IPS DF 6.9 (cell line): ENCODE results near the gene ADARB2.

Source experiments
- DNase-seq: peaks from one replicate; pipeline ENCODE4 v3.0.0-alpha.2; 2013; ENCODE audit warnings: low read depth, low spot score
- H3K27ac ChIP-seq: one replicate; pipeline ENCODE4 v1.5.1; 2013; ENCODE audit warnings: low read length, control low read depth
- H3K27me3 ChIP-seq: 2 replicates; pipeline ENCODE4 v1.6.1; 2013; ENCODE audit warnings: mild to moderate bottlenecking, low read length; ENCODE audit not compliant: control insufficient read depth, insufficient read depth
- H3K36me3 ChIP-seq: 2 replicates; pipeline ENCODE4 v1.6.1; 2013; ENCODE audit warnings: low read length; ENCODE audit not compliant: control insufficient read depth, insufficient read depth
- H3K4me1 ChIP-seq: 2 replicates; pipeline ENCODE4 v1.6.1; 2013; ENCODE audit warnings: low read length; ENCODE audit not compliant: control insufficient read depth, insufficient read depth
- H3K4me3 ChIP-seq: 2 replicates; pipeline ENCODE4 v1.5.1; 2013; ENCODE audit warnings: mild to moderate bottlenecking, low read length
- H3K9me3 ChIP-seq: 2 replicates; pipeline ENCODE4 v1.6.1; 2013; ENCODE audit warnings: low read length, inconsistent platforms; ENCODE audit not compliant: control insufficient read depth, insufficient read depth
- WGBS: extraction: QIAGEN DNeasy Blood & Tissue Kit; methylation state at CpG from one replicate; pipeline ENCODE4 v1.1.7; 2013; ENCODE audit warnings: mixed read lengths, missing lambda C conversion rate; ENCODE audit not compliant: insufficient read length, insufficient coverage; 5-methylcytosine and 5-hydroxymethylcytosine counted together

The ADARB2 gene

DNA sequence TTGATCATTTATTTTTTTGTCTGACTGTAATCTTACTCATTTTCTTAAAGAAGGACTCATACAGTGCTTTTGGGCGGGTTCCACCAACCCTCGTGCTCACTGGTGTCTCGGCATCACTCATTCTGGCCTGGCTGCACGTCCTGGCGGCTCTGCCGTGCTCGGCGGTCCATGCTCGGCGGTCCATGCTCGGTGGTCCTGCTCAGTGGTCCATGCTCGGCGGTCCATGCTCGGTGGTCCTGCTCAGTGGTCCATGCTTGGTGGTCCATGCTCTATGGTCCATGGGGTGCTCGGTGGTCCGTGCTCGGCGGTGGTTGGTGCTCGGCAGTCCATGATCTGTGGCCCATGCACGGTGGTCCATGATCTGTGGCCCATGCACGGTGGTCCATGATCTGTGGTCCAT lies 608.7 kb downstream of the ADARB2 start:
- Histone ChIP-seq H3K36me3 (peaks cover 21% of the 10 kb centered on the region), H3K27ac (no peak overlapping the region), H3K27me3 (no peaks in the 10 kb centered on the region), H3K9me3 (no peaks in the 10 kb centered on the region), H3K4me3 (no peak overlapping the region), H3K4me1 (no peaks in the 10 kb centered on the region)
- no peak for DNase-seq
- no CpG with 5 or more reads among the region's 21 CpGs for WGBS

- no peaks in the 10 kb centered on the region for H3K27me3 ChIP-seq
- H3K9me3 ChIP-seq = no peaks in the 10 kb centered on the region
- no peak overlapping the region for H3K4me3 ChIP-seq
- WGBS = no CpG with 5 or more reads among the region's 2 CpGs
- no peak overlapping the region for H3K27ac ChIP-seq
- peaks cover 21% of the 10 kb centered on the region for H3K36me3 ChIP-seq
- DNase-seq = no peak
- H3K4me1 ChIP-seq = no peaks in the 10 kb centered on the region
Measured at GRCh38 chr10:1128115-1128514, 609.2 kb downstream of the ADARB2 start.

DNA sequence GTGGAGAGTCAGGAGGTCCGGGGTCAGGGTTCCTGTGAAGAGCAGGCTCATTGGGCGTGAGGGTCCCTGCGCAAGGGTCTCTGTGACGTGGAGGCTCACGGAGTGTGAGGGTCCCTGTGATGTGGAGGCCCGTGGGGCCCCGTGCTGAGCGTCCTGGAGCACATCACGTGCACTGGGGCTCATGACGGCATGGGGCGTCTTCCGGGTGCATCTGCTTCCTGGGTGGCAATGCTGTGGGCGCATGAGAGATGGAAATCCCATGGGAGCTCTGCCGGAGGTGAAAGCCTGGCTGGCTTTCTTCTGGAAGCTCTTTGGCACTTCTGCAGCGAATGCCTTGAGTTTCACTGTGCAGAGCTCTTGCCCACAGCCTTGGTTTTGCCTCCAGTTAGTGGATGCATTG lies 609.7 kb downstream of the ADARB2 start:
- no peak overlapping the region; the same call in 1 of the 2 replicates for H3K4me3 ChIP-seq
- H3K4me1 ChIP-seq = no peaks in the 10 kb centered on the region
- H3K27me3 ChIP-seq = no peaks in the 10 kb centered on the region
- H3K27ac ChIP-seq = no peak overlapping the region
- H3K9me3 ChIP-seq = no peaks in the 10 kb centered on the region
- no CpG with 5 or more reads among the region's 15 CpGs for WGBS
- peaks cover 21% of the 10 kb centered on the region for H3K36me3 ChIP-seq
- no peak for DNase-seq
